Uterus (tissue), 4 donors: ENCODE data around the gene NUMB. TPM values are rescaled to one million over a fixed set of nuclear protein-coding genes. Genes with fewer than 3 reads are reported as not detected.

ENCODE experiments used
- DNase-seq, 2 donors: peaks; one replicate each; pipeline ENCODE4 v3.0.0-alpha.2; 2019 to 2020
- H3K27ac ChIP-seq, 2 donors: fragments of 200-600 bp; sonication (generic); 1 replicate in 1 of 2; 2 replicates in 1 of 2; pipeline ENCODE4 v1.5.1; 2016 to 2018
- H3K27me3 ChIP-seq, 2 donors: fragments of 200-600 bp; sonication (generic); one replicate each; pipeline ENCODE4 v1.5.1; 2018 to 2019; ENCODE audit warnings: control low read depth in 1 of 2
- H3K36me3 ChIP-seq, 2 donors: fragments of 200-600 bp; sonication (generic); one replicate each; pipeline ENCODE4 v1.5.1; 2019; ENCODE audit warnings: control low read depth in 1 of 2
- H3K4me1 ChIP-seq, 2 donors: fragments of 200-600 bp; sonication (generic); one replicate each; pipeline ENCODE4 v1.5.1; 2018 to 2019; ENCODE audit warnings: control low read depth in 1 of 2
- H3K4me3 ChIP-seq, 2 donors: fragments of 200-600 bp; sonication (generic); 1 replicate in 1 of 2; 2 replicates in 1 of 2; pipeline ENCODE4 v1.5.1; 2018 to 2019; ENCODE audit warnings: mild to moderate bottlenecking in 1 of 2
- H3K9me3 ChIP-seq, 2 donors: fragments of 200-600 bp; sonication (generic); one replicate each; pipeline ENCODE4 v1.5.1; 2019; ENCODE audit warnings: control low read depth in 1 of 2
- POLR2A ChIP-seq, 2 donors: fragments of 450-650 bp; IDR thresholded peaks; one replicate each; pipeline ENCODE4 v1.6.1; 2016; ENCODE audit warnings: antibody characterized with exemption in 2 of 2, mild to moderate bottlenecking in 1 of 2, moderate library complexity in 1 of 2
- intact Hi-C: fragments of 100-400 bp; cut with DNase I; formaldehyde crosslinking; loops from one replicate; pipeline ENCODE4 v1.15.1; 2023; ENCODE audit warnings: low total_unique reads
- total RNA-seq, 4 donors: library from RNA; depleted of rRNA in 3 of 4; stranded (reverse); fragments of >200 nt in 3 of 4; gene quantifications; one replicate each; pipeline versions ENCODE4 v1.1.0 to v1.2.4, GENCODE V29; 2014 to 2023
- TF ChIP-seq, protein P1 (sequence below), 4 experiments: fragments of 200-600 bp in 2 of 4; fragments of 450-650 bp in 2 of 4; sonication (generic) in 2 of 4; IDR thresholded peaks; one replicate each; pipeline ENCODE4 v1.5.1; 2016 to 2019; ENCODE audit warnings: antibody characterized with exemption in 4 of 4, mild to moderate bottlenecking in 2 of 4, moderate library complexity in 1 of 4
- donor health status: DM: yes; HTN: yes; CAD: no.

NUMB gene
- total RNA-seq, 4 donors from 2014 or later = 27.1 to 119 (median 40.8) TPM

DNA sequence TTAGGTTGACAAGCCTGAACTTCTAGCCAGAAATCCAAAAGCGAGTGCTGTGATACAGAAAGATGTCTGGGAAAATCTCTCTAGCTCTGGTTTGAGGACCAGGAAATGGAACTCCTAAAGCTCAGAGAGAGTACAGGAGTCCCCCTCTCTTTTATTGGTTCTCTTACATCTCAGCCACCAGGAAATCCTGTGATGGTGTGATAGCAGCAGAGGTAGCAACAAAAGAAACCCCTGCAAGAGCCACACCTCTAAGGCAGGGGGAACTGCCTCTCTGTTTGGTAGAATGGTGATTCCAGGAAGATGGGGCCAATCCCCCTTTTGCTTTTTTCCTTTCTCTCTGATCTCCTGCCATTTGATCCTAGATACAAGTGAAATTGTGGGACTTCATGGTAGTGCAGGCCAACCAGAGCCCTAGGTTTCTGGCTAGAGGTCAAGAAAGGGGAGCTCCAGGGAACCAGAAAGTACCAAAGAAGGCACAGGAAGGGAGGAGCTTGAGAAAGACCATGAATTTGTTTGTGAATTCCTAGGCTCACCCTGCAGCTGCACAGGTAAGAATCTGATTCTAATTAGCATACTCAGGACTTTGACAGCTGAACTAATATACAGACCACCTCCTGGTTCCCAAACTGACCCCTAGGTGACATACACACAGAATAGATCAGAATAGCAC, 132.6 kb downstream of the NUMB start:
- no peaks in the 10 kb centered on the region for H3K4me1 ChIP-seq
- H3K36me3 ChIP-seq = no peaks in the 10 kb centered on the region
- intact Hi-C loops = no loop called here
- no peaks in the 10 kb centered on the region for H3K27me3 ChIP-seq
- no peak for DNase-seq
- no peak overlapping the region for H3K27ac ChIP-seq
- no peaks in the 10 kb centered on the region for H3K9me3 ChIP-seq
- no peak for TF ChIP-seq POLR2A (IDR thresholded peaks at IDR 0.05)
- TF ChIP-seq, protein P1, sequence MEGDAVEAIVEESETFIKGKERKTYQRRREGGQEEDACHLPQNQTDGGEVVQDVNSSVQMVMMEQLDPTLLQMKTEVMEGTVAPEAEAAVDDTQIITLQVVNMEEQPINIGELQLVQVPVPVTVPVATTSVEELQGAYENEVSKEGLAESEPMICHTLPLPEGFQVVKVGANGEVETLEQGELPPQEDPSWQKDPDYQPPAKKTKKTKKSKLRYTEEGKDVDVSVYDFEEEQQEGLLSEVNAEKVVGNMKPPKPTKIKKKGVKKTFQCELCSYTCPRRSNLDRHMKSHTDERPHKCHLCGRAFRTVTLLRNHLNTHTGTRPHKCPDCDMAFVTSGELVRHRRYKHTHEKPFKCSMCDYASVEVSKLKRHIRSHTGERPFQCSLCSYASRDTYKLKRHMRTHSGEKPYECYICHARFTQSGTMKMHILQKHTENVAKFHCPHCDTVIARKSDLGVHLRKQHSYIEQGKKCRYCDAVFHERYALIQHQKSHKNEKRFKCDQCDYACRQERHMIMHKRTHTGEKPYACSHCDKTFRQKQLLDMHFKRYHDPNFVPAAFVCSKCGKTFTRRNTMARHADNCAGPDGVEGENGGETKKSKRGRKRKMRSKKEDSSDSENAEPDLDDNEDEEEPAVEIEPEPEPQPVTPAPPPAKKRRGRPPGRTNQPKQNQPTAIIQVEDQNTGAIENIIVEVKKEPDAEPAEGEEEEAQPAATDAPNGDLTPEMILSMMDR (IDR thresholded peaks at IDR 0.05) = no peak
- no peak overlapping the region for H3K4me3 ChIP-seq

DNA sequence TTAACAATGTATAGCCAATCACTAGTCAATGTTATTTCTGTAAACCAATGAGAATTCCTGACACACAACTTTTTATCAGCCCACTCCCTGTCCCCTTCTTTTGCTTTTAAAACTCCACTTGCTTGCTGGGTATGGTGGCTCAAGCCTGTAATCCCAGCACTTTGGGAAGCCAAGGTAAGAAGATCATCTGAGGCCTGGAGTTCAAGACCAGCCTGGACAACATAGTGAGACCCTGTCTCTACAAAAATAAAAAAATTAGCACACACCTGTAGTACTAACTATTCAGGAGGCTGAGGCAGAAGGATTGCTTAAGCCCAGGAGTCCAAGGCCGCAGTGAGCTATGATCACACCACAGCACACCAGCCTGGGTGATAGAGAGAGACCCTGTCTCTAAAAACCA, 133.3 kb downstream of the NUMB start:
- DNase-seq = no peak

DNA sequence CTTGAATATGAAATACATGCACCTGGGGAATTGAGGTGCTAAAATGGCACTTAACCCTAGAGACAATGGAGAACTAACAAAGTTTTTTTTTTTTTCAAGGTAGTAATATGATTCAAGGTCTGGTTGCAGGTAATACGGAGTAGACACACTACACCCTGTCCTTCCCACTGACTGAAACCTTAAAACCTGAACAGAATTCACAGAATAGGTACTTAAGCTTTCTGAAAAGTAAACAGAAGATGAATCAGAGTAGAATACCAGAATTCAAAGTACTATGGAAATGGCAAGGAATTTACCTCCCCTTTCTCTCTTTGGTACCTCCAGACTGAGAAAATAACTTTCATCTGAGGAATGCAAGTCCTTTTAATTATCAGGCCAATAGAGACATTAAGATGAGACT, 133.8 kb downstream of the NUMB start:
- intact Hi-C loops = no loop called here
- TF ChIP-seq, protein P1 (IDR thresholded peaks at IDR 0.05) = no peak
- no peak for TF ChIP-seq POLR2A (IDR thresholded peaks at IDR 0.05)
- H3K4me1 ChIP-seq = no peaks in the 10 kb centered on the region
- H3K27me3 ChIP-seq = no peaks in the 10 kb centered on the region
- H3K27ac ChIP-seq = no peak overlapping the region
- H3K4me3 ChIP-seq = no peak overlapping the region
- DNase-seq = no peak
- H3K36me3 ChIP-seq = no peaks in the 10 kb centered on the region
- H3K9me3 ChIP-seq = no peaks in the 10 kb centered on the region

More for the DNA sequence above, 133.3 kb downstream of the NUMB start:
- TF ChIP-seq, protein P1 (IDR thresholded peaks at IDR 0.05) = no peak
- no peak for TF ChIP-seq POLR2A (IDR thresholded peaks at IDR 0.05)
- no peaks in the 10 kb centered on the region for H3K27me3 ChIP-seq
- no peaks in the 10 kb centered on the region for H3K4me1 ChIP-seq
- intact Hi-C loops = no loop called here
- H3K27ac ChIP-seq = no peak overlapping the region
- no peak overlapping the region for H3K4me3 ChIP-seq
- H3K9me3 ChIP-seq = no peaks in the 10 kb centered on the region
- no peaks in the 10 kb centered on the region for H3K36me3 ChIP-seq

DNA sequence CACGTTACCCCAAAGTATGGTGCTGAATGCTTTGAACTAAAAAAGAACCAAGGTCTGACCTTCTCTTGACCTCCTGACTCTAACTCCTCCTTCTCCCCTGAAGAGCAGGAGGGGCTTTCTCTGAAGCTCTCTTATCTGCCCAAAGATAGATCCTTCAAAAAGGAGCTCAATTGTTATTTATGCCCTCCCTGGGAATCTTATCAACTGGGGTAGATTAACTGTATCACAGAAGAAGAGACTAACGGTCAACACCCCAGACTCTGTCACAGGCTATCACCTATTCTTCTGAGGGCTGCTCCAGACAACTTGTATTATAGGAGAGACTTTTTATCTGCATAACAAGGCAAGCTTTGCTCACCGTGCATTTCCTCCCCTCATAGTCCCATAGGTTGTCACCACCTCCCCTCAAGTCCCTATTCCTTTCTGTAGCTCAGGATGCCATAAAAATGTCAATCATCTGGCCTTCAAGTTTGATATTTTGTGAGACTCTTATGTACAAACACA, 134.4 kb downstream of the NUMB start:
- no peaks in the 10 kb centered on the region for H3K9me3 ChIP-seq
- H3K4me1 ChIP-seq = no peaks in the 10 kb centered on the region
- no peak for TF ChIP-seq POLR2A (IDR thresholded peaks at IDR 0.05)
- TF ChIP-seq, protein P1 (IDR thresholded peaks at IDR 0.05) = no peak
- no peaks in the 10 kb centered on the region for H3K27me3 ChIP-seq
- DNase-seq = no peak
- no peaks in the 10 kb centered on the region for H3K36me3 ChIP-seq
- no peak overlapping the region for H3K4me3 ChIP-seq
- intact Hi-C loops = no loop called here
- H3K27ac ChIP-seq = no peak overlapping the region

DNA sequence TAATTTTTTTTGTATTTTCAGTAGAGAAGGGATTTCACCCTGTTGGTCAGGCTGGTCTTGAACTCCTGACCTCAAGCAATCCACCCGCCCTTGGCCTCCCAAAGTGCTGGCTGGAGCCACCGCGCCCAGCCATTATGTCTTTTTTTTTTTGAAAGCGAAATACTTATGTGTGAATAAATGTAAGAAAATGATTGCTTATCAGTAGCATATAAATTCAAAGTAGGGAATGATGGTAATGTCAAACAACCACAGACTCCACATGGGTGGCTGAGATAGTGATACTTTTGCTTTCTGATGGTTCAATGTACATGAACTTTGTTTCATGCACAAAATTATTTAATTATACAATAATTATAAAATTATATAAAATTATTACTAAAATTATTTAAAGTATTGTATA, 145.2 kb downstream of the NUMB start:
- H3K4me3 ChIP-seq = no peak overlapping the region
- no peak for DNase-seq
- TF ChIP-seq, protein P1 (IDR thresholded peaks at IDR 0.05) = no peak
- no peak for TF ChIP-seq POLR2A (IDR thresholded peaks at IDR 0.05)
- H3K36me3 ChIP-seq = no peaks in the 10 kb centered on the region
- no peaks in the 10 kb centered on the region for H3K27me3 ChIP-seq
- intact Hi-C loops = no loop called here
- H3K9me3 ChIP-seq = no peaks in the 10 kb centered on the region
- H3K27ac ChIP-seq = no peak overlapping the region
- no peaks in the 10 kb centered on the region for H3K4me1 ChIP-seq
